HepG2 (cell line): ENCODE results near the gene ZDHHC13. TPM values are rescaled to one million over a fixed set of nuclear protein-coding genes. Genes with fewer than 3 reads are reported as not detected.

Experiments used
- ATAC-seq: fragments of 200-7000 bp; cut with Tn5 transposase; 3 replicates; pipeline ENCODE4 v1.9.1; 2020; ENCODE audit warnings: mild to moderate bottlenecking, moderate library complexity
- BruUV-seq: library from RNA; stranded (reverse); fragments of 400-500 nt; replicated peaks from 2 replicates; lab custom pipeline; 2021; lab: Mats Ljungman, UMichigan
- CTCF ChIA-PET: fragments of 300-600 bp; formaldehyde crosslinking; extraction: SDS; loops from one replicate; lab custom pipeline; 2021; ENCODE audit warnings: low total read pairs, inconsistent platforms, low intra/inter-chr PET ratio; lab: Yijun Ruan, JAX
- POLR2A ChIA-PET: fragments of 350-600 bp; sonication (Branson Sonifier 250); formaldehyde crosslinking; loops from one replicate; lab custom pipeline; 2020; ENCODE audit warnings: antibody characterized with exemption, inconsistent platforms; lab: Yijun Ruan, JAX
- DNase-seq: peaks from one replicate; pipeline ENCODE4 v3.0.0-alpha.2; 2015; ENCODE audit warnings: low spot score
- FAIRE-seq: peaks from 3 replicates; lab custom pipeline; 2011; peaks lifted over from hg19 to GRCh38; lab: Jason Lieb, UNC
- H2AFZ ChIP-seq: one replicate; pipeline ENCODE4 v1.6.1; 2011; ENCODE audit warnings: low read length, inconsistent platforms
- H3K27ac ChIP-seq: fragments of 300-600 bp; 3 replicates; pipeline ENCODE4 v1.8.0; 2011; ENCODE audit warnings: mixed run types, mild to moderate bottlenecking, mixed read lengths, low read length, inconsistent platforms; ENCODE audit not compliant: insufficient read depth; ENCODE audit errors: extremely low read length
- H3K27me3 ChIP-seq, 2 experiments: fragments of 200-600 bp in 1 of 2; 2 replicates in 1 of 2; 3 replicates in 1 of 2; pipeline versions ENCODE4 v1.6.0 to v1.8.0; 2011; ENCODE audit warnings: low read length in 2 of 2, mild to moderate bottlenecking in 2 of 2, moderate library complexity in 2 of 2, inconsistent platforms in 1 of 2; ENCODE audit not compliant: insufficient read depth in 2 of 2, control insufficient read depth in 1 of 2
- H3K36me3 ChIP-seq, 2 experiments: fragments of 200-600 bp in 1 of 2; replicated peaks in 1 of 2; 2 replicates in 1 of 2; 3 replicates in 1 of 2; pipeline versions ENCODE4 v1.5.1 to v1.8.0; 2011; ENCODE audit warnings: low read length in 2 of 2, inconsistent platforms in 1 of 2; ENCODE audit not compliant: insufficient read depth in 2 of 2, control insufficient read depth in 1 of 2
- H3K4me1 ChIP-seq: 2 replicates; pipeline ENCODE4 v1.5.1; 2012; ENCODE audit warnings: low read length, inconsistent platforms; ENCODE audit not compliant: insufficient read depth
- H3K4me2 ChIP-seq: 2 replicates; pipeline ENCODE4 v1.6.0; 2011; ENCODE audit warnings: low read depth, low read length, inconsistent platforms
- H3K4me3 ChIP-seq, 3 experiments: fragments of 200-600 bp in 1 of 3; sonication (generic), shearing (Covaris generic) in 1 of 3; replicated peaks in 1 of 3; 2 replicates each; pipeline ENCODE4 v1.5.1; 2011 to 2016; ENCODE audit warnings: low read length in 3 of 3, inconsistent platforms in 2 of 3, low read depth in 2 of 3, mild to moderate bottlenecking in 2 of 3, control low read depth in 1 of 3, mixed read lengths in 1 of 3; ENCODE audit not compliant: insufficient read depth in 1 of 3
- H3K79me2 ChIP-seq: one replicate; pipeline ENCODE4 v1.6.1; 2011; ENCODE audit warnings: low read length, inconsistent platforms; ENCODE audit not compliant: insufficient read depth
- H3K9ac ChIP-seq: 2 replicates; pipeline ENCODE4 v1.6.0; 2011; ENCODE audit warnings: mild to moderate bottlenecking, low read depth, low read length, inconsistent platforms; ENCODE audit not compliant: insufficient read depth
- H3K9me3 ChIP-seq: 2 replicates; pipeline ENCODE4 v1.5.1; 2012; ENCODE audit warnings: mild to moderate bottlenecking, low read length
- H4K20me1 ChIP-seq: 2 replicates; pipeline ENCODE4 v1.6.0; 2011; ENCODE audit warnings: inconsistent platforms, mild to moderate bottlenecking, low read length, moderate library complexity; ENCODE audit not compliant: insufficient read depth
- AHR ChIP-seq: IDR thresholded peaks from 2 replicates; pipeline ENCODE4 v1.6.1; 2018; ENCODE audit warnings: missing genetic modification reagents, missing compliant biosample characterization
- DR1 ChIP-seq: sonication (generic); formaldehyde crosslinking; IDR thresholded peaks from 2 replicates; pipeline ENCODE4 v1.8.0; 2021; ENCODE audit warnings: mild to moderate bottlenecking, missing genetic modification reagents, inconsistent platforms
- ETS1 ChIP-seq: sonication (generic); formaldehyde crosslinking; IDR thresholded peaks from 2 replicates; pipeline ENCODE4 v1.4.0; 2020; ENCODE audit warnings: missing genetic modification reagents
- FOXM1 ChIP-seq: sonication (generic); formaldehyde crosslinking; IDR thresholded peaks from 2 replicates; pipeline ENCODE4 v1.5.0; 2020; ENCODE audit warnings: missing genetic modification reagents
- HDAC1 ChIP-seq: sonication (generic); formaldehyde crosslinking; IDR thresholded peaks from 2 replicates; pipeline ENCODE4 v1.5.1; 2020; ENCODE audit warnings: mild to moderate bottlenecking, missing genetic modification reagents
- HINFP ChIP-seq: sonication (generic); formaldehyde crosslinking; IDR thresholded peaks from 2 replicates; pipeline ENCODE4 v1.4.0; 2020; ENCODE audit warnings: low read depth, mild to moderate bottlenecking, missing genetic modification reagents
- HMG20A ChIP-seq: IDR thresholded peaks from 2 replicates; pipeline ENCODE4 v1.6.1; 2016; ENCODE audit warnings: borderline replicate concordance
- NFKB2 ChIP-seq: sonication (generic); formaldehyde crosslinking; IDR thresholded peaks from 2 replicates; pipeline ENCODE4 v1.4.0; 2020; ENCODE audit warnings: missing genetic modification reagents, borderline replicate concordance
- REL ChIP-seq: sonication (generic); formaldehyde crosslinking; conservative IDR thresholded peaks from 2 replicates; pipeline ENCODE4 v1.8.0; 2022; ENCODE audit warnings: mild to moderate bottlenecking, missing genetic modification reagents, moderate library complexity
- RFXANK ChIP-seq: IDR thresholded peaks from 2 replicates; pipeline ENCODE4 v1.6.1; 2016
- SMC3 ChIP-seq: IDR thresholded peaks from 2 replicates; pipeline ENCODE4 v1.6.1; 2011; ENCODE audit warnings: low read length, improper control_type of control experiment
- TBX2 ChIP-seq: sonication (generic); formaldehyde crosslinking; IDR thresholded peaks from 2 replicates; pipeline ENCODE4 v1.5.0; 2020; ENCODE audit warnings: missing genetic modification reagents, mild to moderate bottlenecking, borderline replicate concordance
- TEAD2 ChIP-seq: sonication (generic); formaldehyde crosslinking; IDR thresholded peaks from 2 replicates; pipeline ENCODE4 v1.9.0; 2021; ENCODE audit warnings: missing genetic modification reagents
- XRCC5 ChIP-seq: fragments of 200-400 bp; formaldehyde crosslinking; optimal IDR thresholded peaks from 2 replicates; pipeline ENCODE3; 2017; ENCODE audit warnings: mild to moderate bottlenecking, low read length
- ZNF317 ChIP-seq: sonication (generic); formaldehyde crosslinking; IDR thresholded peaks from 2 replicates; pipeline ENCODE4 v1.5.0; 2020; ENCODE audit warnings: mild to moderate bottlenecking, missing genetic modification reagents
- ZNF773 ChIP-seq: sonication (generic); formaldehyde crosslinking; IDR thresholded peaks from 2 replicates; pipeline ENCODE4 v1.4.0; 2020; ENCODE audit warnings: missing genetic modification reagents, borderline replicate concordance
- WGBS: methylation state at CpG from one replicate; pipeline ENCODE4 v1.1.6; 2017; ENCODE audit warnings: low lambda C conversion rate; 5-methylcytosine and 5-hydroxymethylcytosine counted together
- in situ Hi-C: cut with HindIII; loops from 2 replicates; pipeline ENCODE4 v1.10.0; 2017; ENCODE audit warnings: low pct_unique_long_range_greater_than_20kb; ENCODE audit not compliant: extremely low pct_ligation_motif_present
- intact Hi-C: fragments of 100-400 bp; cut with micrococcal nuclease; formaldehyde crosslinking; loops from one replicate; pipeline ENCODE4 v1.10.0; 2022; ENCODE audit not compliant: unreplicated experiment
- polyA plus RNA-seq, 8 experiments: library from polyadenylated mRNA; depleted of rRNA in 3 of 8; stranded (reverse) in 7 of 8; unstranded in 1 of 8; fragments of >200 nt; fragmentation: Illumina TruSeq in 4 of 8; extraction: Trizol in 4 of 8; gene quantifications; 2 replicates each; pipeline versions ENCODE4 v1.2.1 to v1.2.3, GENCODE V29; 2011 to 2016; ENCODE audit warnings: low read depth in 4 of 8, missing spikeins in 1 of 8, mixed read lengths in 1 of 8; ENCODE audit not compliant: insufficient read depth in 1 of 8
- total RNA-seq, 5 experiments: library from RNA; depleted of rRNA; stranded (reverse); fragments of >200 nt; fragmentation: Illumina TruSeq; extraction: Trizol; gene quantifications; 2 replicates each; pipeline ENCODE4 v1.2.3, GENCODE V29; 2016; ENCODE audit warnings: low read depth in 1 of 5
- TF ChIP-seq, protein P1 (sequence below): sonication (generic); formaldehyde crosslinking; IDR thresholded peaks from 2 replicates; pipeline ENCODE4 v1.5.0; 2020; ENCODE audit warnings: missing genetic modification reagents

Gene ZDHHC13
- total and polyA plus RNA-seq, 2 of the 13 experiments (the other 11 are each of a cell fraction or from before 2014, with no cell fraction given) = 10.9 to 11.8 TPM

- TF ChIP-seq ZNF317 (CRISPR knock-in tag) = no peak
- TF ChIP-seq SMC3 = no peak
- TF ChIP-seq NFKB2 (CRISPR knock-in tag) = no peak
- TF ChIP-seq XRCC5 = no peak
- no peak for TF ChIP-seq HMG20A (CRISPR knock-in tag)
- no peak for TF ChIP-seq REL (CRISPR knock-in tag)
- no peak for TF ChIP-seq RFXANK (CRISPR knock-in tag)
- no peak for TF ChIP-seq FOXM1 (CRISPR knock-in tag)
- no peak for TF ChIP-seq DR1 (CRISPR knock-in tag)
- no peak for TF ChIP-seq TBX2
- TF ChIP-seq, protein P1, sequence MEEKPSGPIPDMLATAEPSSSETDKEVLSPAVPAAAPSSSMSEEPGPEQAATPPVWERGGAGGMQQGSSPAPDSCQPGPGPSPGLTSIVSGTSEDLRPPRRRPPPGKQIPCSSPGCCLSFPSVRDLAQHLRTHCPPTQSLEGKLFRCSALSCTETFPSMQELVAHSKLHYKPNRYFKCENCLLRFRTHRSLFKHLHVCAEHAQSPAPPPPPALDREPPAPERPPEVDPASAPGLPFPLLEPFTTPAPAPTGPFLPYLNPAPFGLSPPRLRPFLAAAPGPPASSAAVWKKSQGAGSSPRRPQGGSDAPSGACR (CRISPR knock-in tag) = no peak
- no peak for TF ChIP-seq HINFP (CRISPR knock-in tag)
- no peak for TF ChIP-seq AHR (CRISPR knock-in tag)
- no peak for TF ChIP-seq ETS1
- TF ChIP-seq HDAC1 = no peak
- no peak for TF ChIP-seq TEAD2 (CRISPR knock-in tag)
- TF ChIP-seq ZNF773 (CRISPR knock-in tag) = no peak
- TF ChIP-seq, all 625 proteins: peak for 0
- FAIRE-seq (no peak), DNase-seq (no peak), ATAC-seq (no peak)
- Histone ChIP-seq H3K9me3 (no peaks in the 10 kb centered on the region), H3K27ac (no peak overlapping the region), H3K79me2 (no peaks in the 10 kb centered on the region), H3K4me3 (no peak overlapping the region), H4K20me1 (no peaks in the 10 kb centered on the region), H3K4me2 (no peak overlapping the region), H2AFZ (no peak overlapping the region), H3K9ac (no peak overlapping the region), H3K36me3 (no peaks in the 10 kb centered on the region), H3K27me3 (peaks cover 3 to 12% of the 10 kb centered on the region in 2 experiments; a peak in 3 of 5 replicates), H3K4me1 (no peaks in the 10 kb centered on the region)
- CTCF ChIA-PET = no interaction called here
- intact Hi-C loops = no loop called here
- POLR2A ChIA-PET = no interaction called here
- no TSS peak for BruUV-seq
- in situ Hi-C loops = no loop called here
- WGBS = 0% methylated on average over 3 of the region's 3 CpGs
Measured at GRCh38 chr11:19208959-19209546, 92.1 kb downstream of the ZDHHC13 start.
